ENCODE measurements around the gene PRTN3.

The PRTN3 gene

DNA sequence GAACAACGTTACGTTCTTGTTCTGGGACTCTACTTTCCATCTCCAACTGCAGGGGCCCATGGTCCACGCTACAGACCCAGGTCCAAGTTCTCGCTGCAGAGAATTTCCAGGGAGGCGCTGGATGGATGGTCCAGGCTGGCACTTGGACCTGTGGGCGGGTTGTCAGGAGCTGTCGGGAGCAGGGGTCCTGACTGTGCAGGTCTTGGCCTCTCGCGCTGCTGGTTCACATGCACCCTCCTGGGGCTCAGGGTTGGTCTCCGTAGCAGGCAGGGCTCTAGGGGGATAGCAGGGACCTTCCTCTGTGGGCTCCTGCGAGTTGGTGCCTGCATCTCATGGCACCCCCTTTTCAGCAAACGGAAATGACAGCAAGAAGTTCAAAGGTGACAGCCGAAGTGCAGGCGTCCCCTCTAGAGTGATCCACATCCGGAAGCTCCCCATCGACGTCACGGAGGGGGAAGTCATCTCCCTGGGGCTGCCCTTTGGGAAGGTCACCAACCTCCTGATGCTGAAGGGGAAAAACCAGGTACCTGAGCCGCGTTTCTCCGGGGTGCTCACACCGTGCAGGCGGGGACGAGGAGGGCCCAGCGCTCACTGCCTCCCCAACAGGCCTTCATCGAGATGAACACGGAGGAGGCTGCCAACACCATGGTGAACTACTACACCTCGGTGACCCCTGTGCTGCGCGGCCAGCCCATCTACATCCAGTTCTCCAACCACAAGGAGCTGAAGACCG, 36.9 kb upstream of the PRTN3 start:
- DNase-seq, result no peak

DNA sequence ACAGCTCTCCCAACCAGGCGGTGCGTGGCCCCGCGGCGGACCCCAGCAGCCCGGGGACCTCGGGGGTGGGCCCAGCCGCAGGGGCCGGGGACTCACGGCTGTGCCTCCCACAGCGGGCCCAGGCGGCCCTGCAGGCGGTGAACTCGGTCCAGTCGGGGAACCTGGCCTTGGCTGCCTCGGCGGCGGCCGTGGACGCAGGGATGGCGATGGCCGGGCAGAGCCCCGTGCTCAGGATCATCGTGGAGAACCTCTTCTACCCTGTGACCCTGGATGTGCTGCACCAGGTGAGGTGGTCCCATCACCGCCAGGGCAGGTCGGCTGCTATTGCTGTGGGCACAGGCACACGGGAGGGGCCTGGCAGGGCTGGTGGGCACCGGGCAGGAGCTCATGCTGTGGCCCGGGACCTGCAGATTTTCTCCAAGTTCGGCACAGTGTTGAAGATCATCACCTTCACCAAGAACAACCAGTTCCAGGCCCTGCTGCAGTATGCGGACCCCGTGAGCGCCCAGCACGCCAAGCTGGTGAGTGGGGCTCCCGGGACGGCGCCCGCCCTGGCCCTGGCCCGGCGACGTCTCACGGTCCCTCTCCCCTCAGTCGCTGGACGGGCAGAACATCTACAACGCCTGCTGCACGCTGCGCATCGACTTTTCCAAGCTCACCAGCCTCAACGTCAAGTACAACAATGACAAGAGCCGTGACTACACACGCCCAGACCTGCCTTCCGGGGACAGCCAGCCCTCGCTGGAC, 36.2 kb upstream of the PRTN3 start:
- DNase-seq, result no peak

DNA sequence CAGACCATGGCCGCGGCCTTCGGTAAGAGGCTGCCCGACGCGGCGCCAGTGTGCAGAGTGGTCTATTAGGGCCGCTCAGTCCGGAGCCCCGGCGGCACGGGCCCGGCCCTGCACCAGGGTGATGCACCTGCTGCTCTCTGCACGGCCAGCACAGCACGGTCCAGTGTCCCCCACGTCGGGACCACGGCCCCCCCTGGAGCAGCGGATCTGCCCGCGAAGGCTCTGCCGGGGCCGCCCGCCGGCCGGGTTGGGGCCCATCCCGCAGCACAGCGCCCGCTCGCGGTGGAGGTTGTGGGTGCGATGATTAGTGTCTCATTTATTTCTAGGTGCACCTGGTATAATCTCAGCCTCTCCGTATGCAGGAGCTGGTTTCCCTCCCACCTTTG, 35.6 kb upstream of the PRTN3 start:
- no peak for DNase-seq

DNA sequence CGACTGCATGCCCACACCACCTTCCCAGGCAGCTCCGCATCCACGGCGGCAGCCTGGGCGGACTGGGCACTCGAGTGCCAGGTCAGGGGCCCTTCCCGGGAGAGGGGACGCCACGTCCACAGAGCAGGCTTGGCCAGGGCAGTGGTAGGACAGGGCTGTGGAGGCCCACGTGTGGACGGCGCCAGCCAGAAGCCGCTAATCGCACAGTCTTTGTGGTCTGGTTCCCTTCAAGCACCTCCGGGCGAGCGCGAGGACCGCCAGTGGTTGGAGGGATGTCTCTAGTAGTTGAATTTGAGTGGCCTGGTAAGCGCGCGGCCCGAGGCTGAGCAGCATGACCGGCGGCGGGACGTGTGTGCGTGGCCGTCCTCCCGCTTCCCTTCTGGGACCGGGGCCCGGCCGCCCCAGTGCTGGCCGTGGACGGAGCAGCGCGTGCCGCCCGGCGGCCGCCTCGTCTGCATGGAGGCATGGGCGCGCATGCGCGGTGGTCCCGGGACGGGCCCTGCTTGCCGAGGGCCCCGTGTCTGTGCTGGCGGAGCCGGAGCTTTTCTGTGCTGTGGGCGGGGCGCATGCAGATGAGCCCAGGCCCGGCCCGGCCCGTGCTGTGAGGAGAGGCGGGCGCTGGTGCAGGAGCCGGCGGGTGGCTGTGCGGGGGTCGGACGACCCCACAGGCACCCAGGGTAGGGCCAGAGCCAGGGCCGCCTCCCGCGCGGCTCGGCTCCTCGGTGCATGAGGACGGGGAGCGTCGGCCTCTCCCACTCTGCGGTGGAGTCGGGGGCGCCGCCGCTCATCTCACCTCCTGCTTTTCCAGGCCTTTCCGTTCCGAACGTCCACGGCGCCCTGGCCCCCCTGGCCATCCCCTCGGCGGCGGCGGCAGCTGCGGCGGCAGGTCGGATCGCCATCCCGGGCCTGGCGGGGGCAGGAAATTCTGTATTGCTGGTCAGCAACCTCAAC, 34.9 kb upstream of the PRTN3 start:
- DNase-seq, result no peak

DNA sequence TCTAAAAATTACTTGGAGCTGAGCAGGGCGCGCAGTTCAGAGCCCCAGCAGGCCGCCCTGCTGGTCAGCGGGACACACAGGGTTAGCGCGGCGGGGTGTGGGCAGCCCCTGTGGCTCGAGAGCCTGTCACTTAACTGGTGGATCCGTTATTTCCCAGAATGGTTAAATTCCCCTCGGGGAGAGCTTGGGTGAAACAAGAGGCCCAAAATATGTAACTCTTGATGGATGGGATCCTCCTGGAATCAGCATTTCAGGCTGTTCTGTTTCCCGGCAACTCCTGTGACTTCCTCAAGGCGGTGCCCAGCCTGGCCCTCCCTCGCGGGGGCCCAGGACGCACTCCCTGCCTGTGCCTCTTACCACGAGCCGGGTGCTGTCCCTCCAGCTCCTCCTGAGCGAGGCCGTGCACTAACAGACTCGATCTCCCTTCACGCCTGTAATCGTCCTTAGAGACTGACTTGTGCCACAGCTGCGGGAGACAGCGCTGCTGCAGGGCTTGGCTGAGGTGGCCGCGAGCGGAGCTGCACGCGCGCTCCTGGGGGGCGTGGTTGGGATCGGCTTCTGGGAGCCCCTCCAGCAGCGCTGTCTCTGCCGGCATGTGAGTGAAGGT, 33.9 kb upstream of the PRTN3 start:
- no peak for DNase-seq

DNA sequence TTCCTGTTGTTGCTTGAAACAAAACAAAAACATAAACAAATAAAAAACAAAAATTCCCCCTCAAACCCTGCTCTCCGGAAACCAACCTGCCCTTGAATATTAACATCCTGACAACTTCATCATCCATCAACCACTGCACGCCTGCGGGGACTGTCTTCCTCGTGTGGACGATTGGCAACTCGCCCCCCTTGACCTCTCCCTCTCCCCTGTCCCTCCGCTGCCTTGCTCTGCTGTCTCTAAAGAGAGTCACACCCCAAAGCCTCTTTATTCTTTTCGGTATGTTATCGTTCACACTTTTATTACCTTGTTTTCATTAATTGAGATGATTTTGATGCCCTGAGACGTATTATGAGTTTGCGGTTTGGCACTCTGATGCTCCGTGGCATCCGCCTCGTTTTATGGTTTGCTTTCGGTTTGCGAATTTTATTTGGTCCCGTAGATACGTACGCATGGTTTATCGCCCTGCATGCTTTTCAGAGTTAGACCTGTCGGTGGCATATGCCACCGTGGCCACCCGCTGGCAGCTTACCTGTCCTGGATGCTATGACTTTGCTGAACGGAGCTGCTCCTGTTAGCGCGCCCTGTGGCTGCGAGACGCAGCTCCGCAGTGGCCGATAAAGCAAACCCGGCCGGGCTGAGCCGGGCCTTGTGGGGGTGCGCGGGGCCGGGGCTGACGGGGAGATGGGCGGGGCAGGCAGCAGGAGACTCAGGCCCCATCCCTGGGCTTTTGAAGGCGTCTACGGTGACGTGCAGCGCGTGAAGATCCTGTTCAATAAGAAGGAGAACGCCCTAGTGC, 33.0 kb upstream of the PRTN3 start:
- DNase-seq, result no peak

DNA sequence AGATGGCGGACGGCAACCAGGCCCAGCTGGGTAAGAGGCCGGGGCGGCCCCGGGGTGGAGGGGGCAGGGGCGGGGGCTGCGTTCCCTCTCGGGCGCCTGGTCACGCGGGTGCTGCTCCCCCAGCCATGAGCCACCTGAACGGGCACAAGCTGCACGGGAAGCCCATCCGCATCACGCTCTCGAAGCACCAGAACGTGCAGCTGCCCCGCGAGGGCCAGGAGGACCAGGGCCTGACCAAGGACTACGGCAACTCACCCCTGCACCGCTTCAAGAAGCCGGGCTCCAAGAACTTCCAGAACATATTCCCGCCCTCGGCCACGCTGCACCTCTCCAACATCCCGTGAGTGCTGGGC, 32.4 kb upstream of the PRTN3 start:
- no peak for DNase-seq

DNA sequence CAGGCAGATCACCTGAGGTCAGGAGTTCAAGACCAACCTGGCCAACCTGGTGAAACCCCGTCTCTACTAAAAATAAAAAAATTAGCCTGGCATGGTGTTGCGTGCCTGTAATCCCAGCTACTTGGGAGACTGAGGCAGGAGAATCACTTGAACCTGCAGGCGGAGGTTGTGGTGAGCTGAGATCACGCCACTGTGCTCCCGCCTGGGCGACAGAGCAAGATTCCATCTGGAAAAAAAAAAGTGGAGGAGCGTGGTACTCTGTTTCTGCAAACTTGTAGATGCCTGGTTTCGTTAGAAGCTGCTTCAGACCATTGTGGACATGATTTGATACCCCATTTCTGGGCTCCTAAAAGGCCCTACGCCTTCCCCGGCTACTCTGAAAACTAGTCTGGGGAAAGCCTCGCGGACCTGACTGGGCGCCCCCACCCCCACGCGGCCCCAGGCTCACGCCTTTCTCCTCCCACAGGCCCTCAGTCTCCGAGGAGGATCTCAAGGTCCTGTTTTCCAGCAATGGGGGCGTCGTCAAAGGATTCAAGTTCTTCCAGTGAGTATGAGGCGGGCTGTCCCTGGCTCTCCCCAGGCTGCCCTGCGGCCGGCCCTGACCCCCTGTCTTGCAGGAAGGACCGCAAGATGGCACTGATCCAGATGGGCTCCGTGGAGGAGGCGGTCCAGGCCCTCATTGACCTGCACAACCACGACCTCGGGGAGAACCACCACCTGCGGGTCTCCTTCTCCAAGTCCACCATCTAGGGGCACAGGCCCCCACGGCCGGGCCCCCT, 30.5 kb upstream of the PRTN3 start:
- DNase-seq, result no peak

DNA sequence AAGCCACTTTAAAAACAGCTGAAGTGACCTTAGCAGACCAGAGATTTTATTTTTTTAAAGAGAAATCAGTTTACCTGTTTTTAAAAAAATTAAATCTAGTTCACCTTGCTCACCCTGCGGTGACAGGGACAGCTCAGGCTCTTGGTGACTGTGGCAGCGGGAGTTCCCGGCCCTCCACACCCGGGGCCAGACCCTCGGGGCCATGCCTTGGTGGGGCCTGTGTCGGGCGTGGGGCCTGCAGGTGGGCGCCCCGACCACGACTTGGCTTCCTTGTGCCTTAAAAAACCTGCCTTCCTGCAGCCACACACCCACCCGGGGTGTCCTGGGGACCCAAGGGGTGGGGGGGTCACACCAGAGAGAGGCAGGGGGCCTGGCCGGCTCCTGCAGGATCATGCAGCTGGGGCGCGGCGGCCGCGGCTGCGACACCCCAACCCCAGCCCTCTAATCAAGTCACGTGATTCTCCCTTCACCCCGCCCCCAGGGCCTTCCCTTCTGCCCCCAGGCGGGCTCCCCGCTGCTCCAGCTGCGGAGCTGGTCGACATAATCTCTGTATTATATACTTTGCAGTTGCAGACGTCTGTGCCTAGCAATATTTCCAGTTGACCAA, 29.8 kb upstream of the PRTN3 start:
- DNase-seq, result no peak

DNA sequence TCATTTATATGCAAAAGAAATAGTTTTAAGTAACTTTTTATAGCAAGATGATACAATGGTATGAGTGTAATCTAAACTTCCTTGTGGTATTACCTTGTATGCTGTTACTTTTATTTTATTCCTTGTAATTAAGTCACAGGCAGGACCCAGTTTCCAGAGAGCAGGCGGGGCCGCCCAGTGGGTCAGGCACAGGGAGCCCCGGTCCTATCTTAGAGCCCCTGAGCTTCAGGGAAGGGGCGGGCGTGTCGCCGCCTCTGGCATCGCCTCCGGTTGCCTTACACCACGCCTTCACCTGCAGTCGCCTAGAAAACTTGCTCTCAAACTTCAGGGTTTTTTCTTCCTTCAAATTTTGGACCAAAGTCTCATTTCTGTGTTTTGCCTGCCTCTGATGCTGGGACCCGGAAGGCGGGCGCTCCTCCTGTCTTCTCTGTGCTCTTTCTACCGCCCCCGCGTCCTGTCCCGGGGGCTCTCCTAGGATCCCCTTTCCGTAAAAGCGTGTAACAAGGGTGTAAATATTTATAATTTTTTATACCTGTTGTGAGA, 29.2 kb upstream of the PRTN3 start:
- no peak for DNase-seq

DNA sequence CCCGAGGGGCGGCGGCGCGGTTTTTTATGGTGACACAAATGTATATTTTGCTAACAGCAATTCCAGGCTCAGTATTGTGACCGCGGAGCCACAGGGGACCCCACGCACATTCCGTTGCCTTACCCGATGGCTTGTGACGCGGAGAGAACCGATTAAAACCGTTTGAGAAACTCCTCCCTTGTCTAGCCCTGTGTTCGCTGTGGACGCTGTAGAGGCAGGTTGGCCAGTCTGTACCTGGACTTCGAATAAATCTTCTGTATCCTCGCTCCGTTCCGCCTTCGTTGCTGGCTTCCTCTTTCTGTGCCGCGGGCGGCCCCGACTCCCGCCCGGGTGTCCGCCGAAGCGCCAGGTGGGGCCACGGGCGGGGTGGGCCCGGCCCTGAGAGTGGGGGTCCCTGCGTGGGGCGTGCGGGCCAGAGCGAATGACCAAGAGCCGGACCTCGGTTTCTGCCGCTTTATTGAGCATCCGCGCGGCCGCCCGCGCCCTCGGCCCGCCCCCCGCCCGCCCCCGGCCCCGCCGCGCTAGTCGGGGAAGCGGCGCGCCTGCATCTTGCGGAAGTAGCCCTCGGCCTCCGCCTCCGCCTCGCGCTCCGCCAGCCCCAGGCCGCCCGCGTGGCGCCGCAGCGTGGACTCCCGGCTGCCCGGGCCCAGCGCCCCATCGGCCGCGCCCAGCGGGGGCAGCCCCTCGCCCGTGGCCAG, 28.6 kb upstream of the PRTN3 start:
- no peak for DNase-seq

DNA sequence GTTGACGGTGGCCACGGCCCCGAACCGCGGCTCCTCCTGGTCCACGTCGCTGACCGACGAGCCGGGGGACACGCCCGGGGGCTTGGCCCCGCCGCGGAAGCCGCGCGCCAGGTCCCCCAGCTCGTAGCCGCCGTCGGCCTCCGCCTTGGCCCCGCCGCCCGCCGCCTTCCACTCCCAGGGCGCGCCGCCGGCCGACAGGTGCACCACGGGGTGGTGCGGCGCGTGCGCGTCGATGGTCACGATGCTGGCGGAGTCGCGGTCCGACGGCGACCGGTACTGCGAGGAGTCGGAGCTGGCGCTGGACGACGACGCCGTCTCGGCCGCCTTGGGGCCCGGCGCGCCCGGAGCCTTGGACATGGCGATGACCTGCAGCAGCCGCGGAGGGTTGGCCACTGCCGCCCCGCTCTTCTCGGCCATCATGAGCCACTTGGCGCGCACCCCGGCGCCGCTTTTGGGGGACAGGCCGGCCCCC, 28.0 kb upstream of the PRTN3 start:
- DNase-seq, result no peak

DNA sequence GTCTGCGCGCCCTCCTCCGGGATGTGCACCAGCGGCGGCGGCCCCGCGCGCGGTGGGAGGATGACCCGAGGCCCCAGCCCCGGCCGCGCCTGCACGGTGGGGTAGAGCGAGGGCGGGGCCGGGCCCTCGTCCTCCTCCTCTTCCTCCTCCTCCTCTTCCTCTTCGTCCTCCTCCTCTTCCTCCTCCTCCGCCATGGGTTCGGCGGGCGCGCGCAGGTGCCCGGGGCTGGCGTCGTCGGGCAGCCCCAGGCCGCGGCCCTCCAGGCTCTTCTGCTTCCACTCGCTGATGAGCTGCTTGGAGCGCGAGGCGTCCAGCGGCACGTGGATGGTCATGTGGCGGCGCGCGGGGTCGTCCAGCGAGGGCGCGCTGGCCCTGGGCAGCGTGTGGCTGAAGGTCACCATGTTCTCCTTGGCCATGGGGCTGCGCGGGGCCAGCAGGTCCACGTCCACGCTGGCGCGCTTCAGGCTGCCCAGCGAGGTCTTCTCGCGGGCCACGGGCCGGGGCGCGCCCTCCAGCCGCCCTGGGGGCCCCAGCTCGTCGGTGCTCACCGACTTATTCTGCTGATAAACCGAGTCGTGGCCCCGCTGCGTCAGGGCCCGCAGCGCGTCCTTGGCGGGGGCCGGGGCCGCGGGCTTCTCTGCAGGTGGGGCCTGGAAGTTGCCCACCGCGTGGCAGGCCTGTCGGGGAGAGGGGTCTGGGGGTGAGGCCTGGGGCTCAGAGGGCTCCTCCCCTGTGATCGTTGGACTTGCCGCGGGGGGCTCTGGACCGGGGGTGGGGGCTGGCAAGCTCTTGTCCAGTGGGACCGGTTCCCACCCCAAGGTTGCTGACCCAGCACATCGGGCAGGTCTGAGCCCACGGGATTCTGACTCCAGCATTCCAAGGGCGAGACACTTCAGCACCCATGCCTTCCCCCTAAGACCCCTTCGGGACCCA, 27.3 kb upstream of the PRTN3 start:
- DNase-seq, result no peak

DNA sequence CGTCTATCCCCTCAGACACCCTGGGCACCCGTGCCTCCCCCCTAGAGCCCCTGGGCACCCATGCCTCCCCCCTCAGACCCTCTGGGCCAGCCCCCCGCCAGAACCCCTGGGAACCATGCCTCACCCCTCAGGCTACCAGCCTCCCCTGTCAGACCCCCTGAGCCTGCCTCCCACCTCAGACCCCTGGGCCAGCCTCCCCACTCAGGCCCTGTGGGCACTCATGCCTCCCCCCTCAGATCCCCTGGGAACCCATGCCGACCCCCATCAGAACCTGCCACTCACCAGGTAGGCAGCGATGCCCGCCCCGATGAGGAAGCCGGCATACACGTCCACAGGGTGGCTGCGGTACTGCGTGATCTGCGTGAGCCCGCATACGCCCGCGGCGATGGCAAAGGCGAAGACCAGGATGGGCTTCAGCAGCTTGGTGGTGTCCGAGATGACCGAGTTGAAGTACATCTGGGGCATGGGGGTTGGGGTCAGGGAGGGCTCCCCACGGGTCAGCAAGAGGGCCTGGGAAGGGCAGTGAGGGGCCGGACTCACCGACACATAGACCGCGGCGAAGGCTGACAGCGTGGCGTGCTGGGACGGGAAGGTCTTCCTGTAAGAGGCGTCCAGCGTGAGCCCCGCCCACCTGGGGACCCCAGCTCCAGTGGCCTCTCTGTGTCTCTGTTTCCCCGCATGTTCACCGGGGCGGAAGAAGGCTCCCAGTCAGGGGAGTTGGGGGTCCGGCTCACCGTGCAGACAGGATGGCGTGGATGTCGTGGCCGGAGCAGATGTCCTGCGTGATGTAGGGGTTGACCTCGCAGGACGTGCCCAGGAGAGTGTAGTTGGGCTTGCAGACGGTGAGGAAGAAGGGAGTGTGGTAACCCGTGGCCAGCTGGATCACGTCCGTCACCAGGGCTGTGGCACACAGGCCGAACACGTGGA, 26.4 kb upstream of the PRTN3 start:
- no peak for DNase-seq

DNA sequence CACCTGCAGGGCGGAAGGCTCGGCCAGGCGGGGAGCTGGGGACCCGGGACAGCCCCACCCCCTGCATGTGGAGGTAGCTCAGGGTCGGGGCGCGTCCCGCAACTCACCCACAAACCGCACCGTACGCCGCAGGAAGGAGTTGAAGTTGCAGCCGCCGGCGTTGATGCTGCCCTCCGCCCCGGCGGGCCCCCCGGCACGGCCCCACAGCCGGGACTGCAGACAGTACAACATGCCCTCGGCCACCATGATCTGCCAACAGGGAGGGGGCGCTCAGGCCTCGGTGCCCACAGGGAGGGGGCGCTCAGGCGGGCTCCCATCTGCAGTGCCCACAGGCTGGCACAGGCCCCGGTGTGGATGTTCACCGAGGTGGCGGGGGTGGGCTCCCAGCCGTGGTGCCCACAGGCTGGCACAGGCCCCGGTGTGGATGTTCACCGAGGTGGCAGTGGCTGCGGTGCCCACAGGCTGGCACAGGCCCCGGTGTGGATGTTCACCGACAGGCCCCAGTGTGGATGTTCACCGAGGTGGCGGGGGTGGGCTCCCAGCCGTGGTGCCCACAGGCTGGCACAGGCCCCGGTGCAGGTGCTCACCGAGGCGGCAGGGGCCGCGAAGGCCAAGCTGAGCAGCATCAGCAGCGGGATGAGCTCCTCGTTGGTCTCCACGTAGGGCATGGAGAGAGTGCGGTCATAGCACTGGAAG, 25.6 kb upstream of the PRTN3 start:
- no peak for DNase-seq

DNA sequence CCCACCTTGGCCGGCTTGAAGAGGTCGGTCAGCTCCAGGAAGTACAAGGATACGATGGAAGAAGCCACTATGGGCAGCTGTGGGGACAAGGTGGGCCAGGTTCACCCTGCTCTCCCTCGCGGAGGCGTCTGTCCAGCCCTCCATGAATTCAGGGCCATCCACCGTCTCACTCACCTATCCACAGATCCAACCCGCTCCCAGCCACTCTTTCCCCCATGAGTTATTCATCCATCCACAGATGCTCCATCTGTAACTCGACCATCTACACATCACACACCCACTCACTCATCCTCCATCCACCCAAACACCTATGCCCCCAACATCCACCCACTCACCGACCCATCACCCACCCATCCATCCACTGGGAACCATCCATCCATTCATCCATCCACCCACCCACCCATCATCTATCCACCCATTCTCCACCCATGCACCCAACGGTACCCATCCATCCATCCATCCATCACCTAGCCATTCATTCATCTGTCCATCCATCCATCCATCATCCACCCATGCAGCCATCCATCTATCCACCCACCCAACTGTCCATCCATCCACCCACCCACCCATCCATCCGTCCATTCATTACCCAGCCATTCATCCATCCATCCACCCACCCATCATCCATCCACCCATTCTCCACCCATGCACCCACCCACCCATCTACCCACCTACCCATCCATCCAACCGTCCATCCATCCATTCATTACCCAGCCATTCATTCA, 24.9 kb upstream of the PRTN3 start:
- DNase-seq, result no peak
